Measurements from ENCODE around the gene PALD1.

Gene PALD1

GRCh38 chr10:70442332-70442988 is 36.1 kb upstream of the PALD1 start:
- no peak for DNase-seq
- no peak for TF ChIP-seq CTCF (IDR thresholded peaks at IDR 0.05; ENCODE audit: low read depth, low read length, missing control alignments)
- Histone ChIP-seq H3K4me3 (ENCODE audit: low read depth, low read length) (no peak overlapping the region), H3K36me3 (replicated peaks) (no peaks in the 10 kb centered on the region), H3K27me3 (replicated peaks) (peaks cover 32% of the 10 kb centered on the region), H3K27ac (no peak overlapping the region)
- in situ Hi-C loops (cut with HindIII; ENCODE audit: low pct_ligation_motif_present, low sequenced_read_pairs): no loop called here

GRCh38 chr10:70444744-70445143 is 33.8 kb upstream of the PALD1 start:
- no peak for TF ChIP-seq CTCF (IDR thresholded peaks at IDR 0.05; ENCODE audit: low read depth, low read length, missing control alignments)
- no peak overlapping the region for H3K27ac ChIP-seq
- no peak overlapping the region for H3K4me3 ChIP-seq (ENCODE audit: low read depth, low read length)
- peaks cover 28% of the 10 kb centered on the region for H3K27me3 ChIP-seq (replicated peaks)
- in situ Hi-C loops (cut with HindIII; ENCODE audit: low pct_ligation_motif_present, low sequenced_read_pairs): no loop called here
- no peaks in the 10 kb centered on the region for H3K36me3 ChIP-seq (replicated peaks)
- DNase-seq: no peak

- no peaks in the 10 kb centered on the region for H3K36me3 ChIP-seq (replicated peaks)
- no peak for TF ChIP-seq CTCF (IDR thresholded peaks at IDR 0.05; ENCODE audit: low read depth, low read length, missing control alignments)
- no peak overlapping the region for H3K4me3 ChIP-seq (ENCODE audit: low read depth, low read length)
- no peak overlapping the region for H3K27ac ChIP-seq
- H3K27me3 ChIP-seq (replicated peaks): peaks cover 15% of the 10 kb centered on the region
- in situ Hi-C loops (cut with HindIII; ENCODE audit: low pct_ligation_motif_present, low sequenced_read_pairs): no loop called here
- DNase-seq: peak; percentile 56
These were observed 32.6 kb upstream of the PALD1 start for GRCh38 chr10:70445718-70446657.

GRCh38 chr10:70448236-70448635 is 30.3 kb upstream of the PALD1 start:
- no peak for DNase-seq
- H3K27ac ChIP-seq: no peak overlapping the region
- H3K27me3 ChIP-seq (replicated peaks): no peaks in the 10 kb centered on the region
- in situ Hi-C loops (cut with HindIII; ENCODE audit: low pct_ligation_motif_present, low sequenced_read_pairs): no loop called here
- TF ChIP-seq CTCF (IDR thresholded peaks at IDR 0.05; ENCODE audit: low read depth, low read length, missing control alignments): no peak
- H3K4me3 ChIP-seq (ENCODE audit: low read depth, low read length): no peak overlapping the region
- H3K36me3 ChIP-seq (replicated peaks): no peaks in the 10 kb centered on the region

GRCh38 chr10:70455213-70455630 is 23.3 kb upstream of the PALD1 start:
- Histone ChIP-seq H3K4me3 (ENCODE audit: low read depth, low read length) (no peak overlapping the region), H3K27ac (no peak overlapping the region), H3K27me3 (replicated peaks) (no peaks in the 10 kb centered on the region), H3K36me3 (replicated peaks) (no peaks in the 10 kb centered on the region)
- no peak for DNase-seq
- in situ Hi-C loops (cut with HindIII; ENCODE audit: low pct_ligation_motif_present, low sequenced_read_pairs): no loop called here
- no peak for TF ChIP-seq CTCF (IDR thresholded peaks at IDR 0.05; ENCODE audit: low read depth, low read length, missing control alignments)

All from brain microvascular endothelial cell (primary cell).